ENCODE measurements around the gene ZC3H13. TPM values are rescaled to one million over a fixed set of nuclear protein-coding genes. Genes with fewer than 3 reads are reported as not detected.

Gene ZC3H13
- polyA plus RNA-seq, 10 donors, result 32.8 to 45.1 (median 37.6) TPM

- peak in 1 of 3 donors; percentile 36 for DNase-seq
Measured at GRCh38 chr13:46062185-46062584, 9.6 kb upstream of the ZC3H13 start.

GRCh38 chr13:46059405-46059804, 6.9 kb upstream of the ZC3H13 start:
- DNase-seq, result no peak

GRCh38 chr13:46058268-46058667, 5.7 kb upstream of the ZC3H13 start:
- DNase-seq, result no peak

- DNase-seq, result no peak
Measured at GRCh38 chr13:46057256-46058015, 4.9 kb upstream of the ZC3H13 start.

GRCh38 chr13:46053162-46054012, 841 bp upstream of the ZC3H13 start:
- DNase-seq, result peak in 2 of 3 donors; percentile 5 to 22

GRCh38 chr13:46051968-46052318, 603 bp downstream of the ZC3H13 start:
- DNase-seq, result no peak

GRCh38 chr13:46050771-46051170, 1.8 kb downstream of the ZC3H13 start:
- DNase-seq, result no peak

- no peak for DNase-seq
Measured at GRCh38 chr13:46045424-46045823, 7.1 kb downstream of the ZC3H13 start.

- no peak for DNase-seq
Measured at GRCh38 chr13:46043647-46044046, 8.9 kb downstream of the ZC3H13 start.

GRCh38 chr13:46041419-46041839, 11.1 kb downstream of the ZC3H13 start:
- peak in 1 of 3 donors; percentile 54 for DNase-seq

GRCh38 chr13:46040763-46041162, 11.8 kb downstream of the ZC3H13 start:
- DNase-seq, result no peak

- DNase-seq, result no peak
Measured at GRCh38 chr13:46039411-46040182, 12.9 kb downstream of the ZC3H13 start.

- no peak for DNase-seq
Measured at GRCh38 chr13:46038296-46038695, 14.2 kb downstream of the ZC3H13 start.

- DNase-seq, result no peak
Measured at GRCh38 chr13:46035066-46035465, 17.5 kb downstream of the ZC3H13 start.

GRCh38 chr13:46032341-46032740, 20.2 kb downstream of the ZC3H13 start:
- no peak for DNase-seq

- no peak for DNase-seq
Measured at GRCh38 chr13:46031581-46032263, 20.8 kb downstream of the ZC3H13 start.

GRCh38 chr13:46025157-46025556, 27.4 kb downstream of the ZC3H13 start:
- DNase-seq, result no peak

- no peak for DNase-seq
Measured at GRCh38 chr13:46022481-46022880, 30.1 kb downstream of the ZC3H13 start.

- no peak for DNase-seq
Measured at GRCh38 chr13:46016216-46016615, 36.3 kb downstream of the ZC3H13 start.

GRCh38 chr13:46015366-46015765, 37.2 kb downstream of the ZC3H13 start:
- no peak for DNase-seq

- no peak for DNase-seq
Measured at GRCh38 chr13:46012404-46012803, 40.1 kb downstream of the ZC3H13 start.

GRCh38 chr13:46010148-46010547, 42.4 kb downstream of the ZC3H13 start:
- peak in 2 of 3 donors; percentile 0 to 3 for DNase-seq

Measured in muscle of back (tissue), 11 donors.